Gastrocnemius medialis (tissue), 4 donors: ENCODE results near the gene ZNF488.

Source experiments
- CTCF ChIP-seq, 5 experiments: fragments of 450-650 bp in 3 of 5; fragments of 200-600 bp in 2 of 5; sonication (generic) in 2 of 5; IDR thresholded peaks in 4 of 5; conservative IDR thresholded peaks in 1 of 5; 1 replicate in 4 of 5; 2 replicates in 1 of 5; pipeline ENCODE4 v1.5.1; 2016 to 2019; ENCODE audit warnings: antibody characterized with exemption in 5 of 5, mild to moderate bottlenecking in 3 of 5, moderate library complexity in 3 of 5
- POLR2A ChIP-seq, 2 donors: fragments of 450-650 bp; IDR thresholded peaks; one replicate each; pipeline ENCODE4 v1.6.1; 2017; ENCODE audit warnings: antibody characterized with exemption in 2 of 2, mild to moderate bottlenecking in 2 of 2, moderate library complexity in 2 of 2

DNA sequence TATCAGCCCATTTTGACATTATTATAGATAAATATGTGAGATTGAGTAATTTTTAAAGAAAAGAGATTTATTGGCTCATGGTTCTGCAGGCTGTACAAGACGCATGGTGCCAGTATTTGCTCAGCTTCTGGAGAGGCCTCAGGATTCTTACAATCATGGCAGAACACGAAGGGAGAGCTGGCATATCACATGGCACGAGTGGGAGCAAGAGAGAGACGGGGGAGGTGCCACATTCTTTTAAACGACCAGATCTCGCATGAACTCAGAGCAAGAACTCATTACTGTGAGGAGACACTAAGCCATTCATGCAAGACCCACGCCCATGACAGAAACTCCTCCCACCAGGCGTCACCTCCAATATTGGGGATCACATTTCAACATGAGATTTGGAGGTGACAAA, 40.1 kb upstream of the ZNF488 start:
- no peak for TF ChIP-seq CTCF (IDR thresholded peaks at IDR 0.05 in 4 of 5, conservative IDR thresholded peaks at IDR 0.05 in 1 of 5)
- no peak for TF ChIP-seq POLR2A (IDR thresholded peaks at IDR 0.05)
